Esophagus squamous epithelium (tissue), 4 donors: ENCODE measurements around the gene ZSCAN4. TPM values are rescaled to one million over a fixed set of nuclear protein-coding genes. Genes with fewer than 3 reads are reported as not detected.

Source experiments
- total RNA-seq, 4 donors: library from RNA; depleted of rRNA; stranded (reverse); fragments of >200 nt; gene quantifications; one replicate each; pipeline ENCODE4 v1.1.0, GENCODE V29; 2016

ZSCAN4 gene
- total RNA-seq, 4 donors from 2014 or later: not detected

Other genes starting within 250 kb of the ZSCAN4 start
- gene ZNF749, start 233.6 kb upstream of the ZSCAN4 start, total RNA-seq: 10 to 100 TPM in 1 of 4 donors, 1 to 10 TPM in 3; 6.9 to 11.1 (median 8.4) TPM
- 1 to 10 TPM in 1 of 4 donors, under 1 TPM in 1, not detected in 2; 0.40 to 1.1 TPM for gene VN1R1, start 211.8 kb upstream of the ZSCAN4 start, total RNA-seq
- gene ZNF772, start 191.4 kb upstream of the ZSCAN4 start, total RNA-seq: 10 to 100 TPM in 1 of 4 donors, 1 to 10 TPM in 3; 3.3 to 10.9 (median 6.3) TPM
- gene ZNF419, start 181.2 kb upstream of the ZSCAN4 start, total RNA-seq: 1 to 10 TPM in 3 of 4 donors, under 1 TPM in 1; 0.87 to 8.0 (median 3.3) TPM
- gene ZNF773, start 169.0 kb upstream of the ZSCAN4 start, total RNA-seq: 10 to 100 TPM in 1 of 4 donors, 1 to 10 TPM in 3; 1.9 to 14.5 (median 5.8) TPM
- gene ZNF549, start 141.6 kb upstream of the ZSCAN4 start, total RNA-seq: 1 to 10 TPM; 1.3 to 4.8 (median 2.3) TPM
- 1 to 10 TPM; 2.2 to 7.6 (median 3.1) TPM for gene ZNF550, start 109.1 kb upstream of the ZSCAN4 start, total RNA-seq
- gene ZNF416, start 90.0 kb upstream of the ZSCAN4 start, total RNA-seq: 1 to 10 TPM; 1.6 to 6.5 (median 3.9) TPM
- gene ZIK1, start 84.8 kb upstream of the ZSCAN4 start, total RNA-seq: 1 to 10 TPM in 3 of 4 donors, under 1 TPM in 1; 0.38 to 4.6 (median 3.1) TPM
- 1 to 10 TPM in 3 of 4 donors, under 1 TPM in 1; 0.70 to 3.9 (median 1.8) TPM for gene ZNF530, start 69.0 kb upstream of the ZSCAN4 start, total RNA-seq
- 10 to 100 TPM in 2 of 4 donors, 1 to 10 TPM in 2; 7.5 to 14.9 (median 10.4) TPM for gene ZNF134, start 54.7 kb upstream of the ZSCAN4 start, total RNA-seq
- 1 to 10 TPM; 2.9 to 7.7 (median 5.9) TPM for gene ZNF211, start 35.8 kb upstream of the ZSCAN4 start, total RNA-seq
- gene ZNF551, start 13.0 kb downstream of the ZSCAN4 start, total RNA-seq: 10 to 100 TPM in 1 of 4 donors, 1 to 10 TPM in 3; 2.3 to 14.5 (median 5.8) TPM
- gene ZNF154, start 40.3 kb downstream of the ZSCAN4 start, total RNA-seq: 1 to 10 TPM in 2 of 4 donors, under 1 TPM in 2; 0.15 to 2.5 (median 0.94) TPM
- 1 to 10 TPM; 1.3 to 4.2 (median 1.5) TPM for gene ZNF671, start 58.7 kb downstream of the ZSCAN4 start, total RNA-seq
- 10 to 100 TPM in 1 of 4 donors, 1 to 10 TPM in 3; 7.9 to 11.6 (median 8.7) TPM for gene ZNF776, start 77.9 kb downstream of the ZSCAN4 start, total RNA-seq
- gene ZNF586, start 100.7 kb downstream of the ZSCAN4 start, total RNA-seq: 10 to 100 TPM in 3 of 4 donors, 1 to 10 TPM in 1; 8.1 to 30.5 (median 22.0) TPM
- 10 to 100 TPM in 2 of 4 donors, 1 to 10 TPM in 2; 5.2 to 15.3 (median 12.3) TPM for gene ZNF552, start 146.0 kb downstream of the ZSCAN4 start, total RNA-seq
- gene ZNF587B, start 161.4 kb downstream of the ZSCAN4 start, total RNA-seq: 10 to 100 TPM in 2 of 4 donors, 1 to 10 TPM in 2; 5.3 to 25.0 (median 13.3) TPM
- gene ZNF587, start 180.9 kb downstream of the ZSCAN4 start, total RNA-seq: 10 to 100 TPM; 13.2 to 27.5 (median 16.3) TPM
- gene ZNF814, start 220.1 kb downstream of the ZSCAN4 start, total RNA-seq: 10 to 100 TPM in 1 of 4 donors, 1 to 10 TPM in 3; 3.0 to 12.6 (median 5.0) TPM
- 10 to 100 TPM in 1 of 4 donors, 1 to 10 TPM in 3; 4.3 to 11.1 (median 6.1) TPM for gene ZNF417, start 247.7 kb downstream of the ZSCAN4 start, total RNA-seq